Prostate gland (tissue), 2 donors: Measurements from ENCODE around the gene ABHD18. TPM values are rescaled to one million over a fixed set of nuclear protein-coding genes. Genes with fewer than 3 reads are reported as not detected.

ENCODE experiments used
- DNase-seq: peaks from one replicate; pipeline ENCODE4 v3.0.0-alpha.2; 2019; ENCODE audit warnings: low spot score
- H3K27ac ChIP-seq, 2 donors: fragments of 200-600 bp; sonication (generic); 2 replicates each; pipeline ENCODE4 v1.5.1; 2017 to 2019
- H3K27me3 ChIP-seq: fragments of 200-600 bp; sonication (generic); replicated peaks from 2 replicates; pipeline ENCODE4 v1.5.1; 2019; ENCODE audit not compliant: insufficient read depth
- H3K36me3 ChIP-seq, 2 donors: fragments of 200-600 bp; sonication (generic); 1 replicate in 1 of 2; 2 replicates in 1 of 2; pipeline versions ENCODE4 v1.5.1 to v1.8.1; 2017 to 2019
- H3K4me1 ChIP-seq: fragments of 200-600 bp; sonication (generic); replicated peaks from 2 replicates; pipeline ENCODE4 v1.5.1; 2019
- H3K4me3 ChIP-seq, 2 donors: fragments of 200-600 bp; sonication (generic); 2 replicates each; pipeline ENCODE4 v1.5.1; 2017 to 2019
- H3K9me3 ChIP-seq: fragments of 200-600 bp; sonication (generic); 2 replicates; pipeline ENCODE4 v1.5.1; 2017
- CTCF ChIP-seq, 4 experiments: fragments of 200-600 bp in 2 of 4; fragments of 450-650 bp in 2 of 4; sonication (generic) in 2 of 4; IDR thresholded peaks; 1 replicate in 3 of 4; 2 replicates in 1 of 4; pipeline ENCODE4 v1.5.1; 2016 to 2019; ENCODE audit warnings: antibody characterized with exemption in 4 of 4, mild to moderate bottlenecking in 2 of 4, moderate library complexity in 2 of 4
- POLR2A ChIP-seq: fragments of 450-650 bp; IDR thresholded peaks from one replicate; pipeline ENCODE4 v1.6.1; 2016; ENCODE audit warnings: antibody characterized with exemption, mild to moderate bottlenecking
- POLR2AphosphoS5 ChIP-seq: sonication (generic); formaldehyde crosslinking; IDR thresholded peaks from one replicate; pipeline ENCODE4 v1.6.1; 2017; ENCODE audit warnings: antibody characterized with exemption
- WGBS: methylation state at CpG from one replicate; pipeline ENCODE4 v1.1.5; 2018; 5-methylcytosine and 5-hydroxymethylcytosine counted together
- intact Hi-C: fragments of 100-400 bp; cut with DNase I; formaldehyde crosslinking; loops from one replicate; pipeline ENCODE4 v1.14.2; 2022
- total RNA-seq, 2 donors: library from RNA; depleted of rRNA; stranded (reverse); fragments of >200 nt; gene quantifications; one replicate each; pipeline ENCODE4 v1.1.0, GENCODE V29; 2016

ABHD18 gene
- total RNA-seq, 2 donors from 2014 or later, result 5.7 to 10.6 TPM

GRCh38 chr4:128068918-128069317, 103.7 kb downstream of the ABHD18 start:
- H3K27ac ChIP-seq, result no peak overlapping the region
- no peak for DNase-seq
- TF ChIP-seq POLR2AphosphoS5, result no peak
- TF ChIP-seq CTCF (IDR thresholded peaks at IDR 0.05), result no peak
- TF ChIP-seq POLR2A, result no peak
- no peaks in the 10 kb centered on the region for H3K9me3 ChIP-seq
- no peaks in the 10 kb centered on the region for H3K4me1 ChIP-seq
- H3K27me3 ChIP-seq, result no peaks in the 10 kb centered on the region
- 95% methylated on average over 3 of the region's 3 CpGs for WGBS
- no peak overlapping the region for H3K4me3 ChIP-seq
- intact Hi-C loops, result no loop called here
- no peaks in the 10 kb centered on the region for H3K36me3 ChIP-seq

GRCh38 chr4:128076464-128076863, 111.3 kb downstream of the ABHD18 start:
- no peaks in the 10 kb centered on the region for H3K36me3 ChIP-seq
- DNase-seq, result no peak
- H3K27me3 ChIP-seq, result no peaks in the 10 kb centered on the region
- no peak overlapping the region for H3K4me3 ChIP-seq
- TF ChIP-seq POLR2A (no peak), POLR2AphosphoS5 (no peak), CTCF (IDR thresholded peaks at IDR 0.05) (no peak)
- intact Hi-C loops, result no loop called here
- H3K27ac ChIP-seq, result no peak overlapping the region
- no peaks in the 10 kb centered on the region for H3K4me1 ChIP-seq
- 89% methylated on average over 4 of the region's 4 CpGs for WGBS
- no peaks in the 10 kb centered on the region for H3K9me3 ChIP-seq

Other genes starting within 250 kb of the ABHD18 start
- 1 to 10 TPM in 1 of 2 donors, not detected in 1; 7.7 TPM for gene SLC25A31, start 235.0 kb upstream of the ABHD18 start, total RNA-seq
- 10 to 100 TPM in 1 of 2 donors, 1 to 10 TPM in 1; 8.8 to 12.9 TPM for gene HSPA4L, start 183.1 kb upstream of the ABHD18 start, total RNA-seq
- gene PLK4, start 84.5 kb upstream of the ABHD18 start, total RNA-seq, result 10 to 100 TPM in 1 of 2 donors, 1 to 10 TPM in 1; 6.8 to 14.6 TPM
- gene MFSD8, start 233 bp upstream of the ABHD18 start, total RNA-seq, result 10 to 100 TPM; 12.6 to 21.0 TPM
- gene LARP1B, start 95.9 kb downstream of the ABHD18 start, total RNA-seq, result 10 to 100 TPM; 20.2 to 20.9 TPM